GM23338 (cell line): Measurements from ENCODE around the gene GMNC.

Source experiments
- CREB1 ChIP-seq: fragments of 250-450 bp; sonication (Bioruptor Pico); IDR thresholded peaks from 2 replicates; pipeline ENCODE4 v1.5.0; 2020; ENCODE audit warnings: low read depth, mild to moderate bottlenecking, moderate library complexity
- EZH2 ChIP-seq: fragments of 200-600 bp; sonication (generic); IDR thresholded peaks from one replicate; pipeline ENCODE4 v1.8.0; 2017; ENCODE audit warnings: antibody characterized with exemption, mild to moderate bottlenecking, low read depth; ENCODE audit not compliant: unreplicated experiment
- NANOG ChIP-seq: IDR thresholded peaks from 2 replicates; pipeline ENCODE4 v1.6.1; 2016; ENCODE audit warnings: antibody characterized with exemption, borderline replicate concordance
- REST ChIP-seq: IDR thresholded peaks from one replicate; pipeline ENCODE4 v1.6.1; 2018; ENCODE audit warnings: antibody characterized with exemption; ENCODE audit not compliant: unreplicated experiment
- TF ChIP-seq, protein P1 (sequence below), 2 experiments: fragments of 200-600 bp in 1 of 2; sonication (generic) in 1 of 2; conservative IDR thresholded peaks; 2 replicates each; pipeline versions ENCODE4 v1.5.1 to v1.6.1; 2016 to 2017; ENCODE audit warnings: antibody characterized with exemption in 2 of 2, low read depth in 2 of 2, mild to moderate bottlenecking in 2 of 2, moderate library complexity in 1 of 2

DNA sequence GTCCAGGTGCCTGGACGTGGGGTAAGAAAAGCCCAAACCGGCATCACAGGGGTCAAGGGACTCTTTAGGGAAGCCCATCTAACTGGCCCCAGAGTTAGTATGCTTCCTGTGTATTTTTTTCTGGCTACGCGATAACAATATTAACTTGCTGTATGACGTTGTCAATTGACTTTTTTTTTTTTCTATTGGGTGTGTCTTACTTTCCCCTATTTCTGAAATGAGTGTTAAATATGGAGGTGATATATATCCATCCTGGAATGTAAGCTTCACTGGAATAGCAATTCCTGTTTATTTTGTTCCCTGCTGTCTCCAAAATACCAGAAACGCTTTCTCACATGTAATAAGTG lies 598 bp upstream of the GMNC start:
- TF ChIP-seq, protein P1, sequence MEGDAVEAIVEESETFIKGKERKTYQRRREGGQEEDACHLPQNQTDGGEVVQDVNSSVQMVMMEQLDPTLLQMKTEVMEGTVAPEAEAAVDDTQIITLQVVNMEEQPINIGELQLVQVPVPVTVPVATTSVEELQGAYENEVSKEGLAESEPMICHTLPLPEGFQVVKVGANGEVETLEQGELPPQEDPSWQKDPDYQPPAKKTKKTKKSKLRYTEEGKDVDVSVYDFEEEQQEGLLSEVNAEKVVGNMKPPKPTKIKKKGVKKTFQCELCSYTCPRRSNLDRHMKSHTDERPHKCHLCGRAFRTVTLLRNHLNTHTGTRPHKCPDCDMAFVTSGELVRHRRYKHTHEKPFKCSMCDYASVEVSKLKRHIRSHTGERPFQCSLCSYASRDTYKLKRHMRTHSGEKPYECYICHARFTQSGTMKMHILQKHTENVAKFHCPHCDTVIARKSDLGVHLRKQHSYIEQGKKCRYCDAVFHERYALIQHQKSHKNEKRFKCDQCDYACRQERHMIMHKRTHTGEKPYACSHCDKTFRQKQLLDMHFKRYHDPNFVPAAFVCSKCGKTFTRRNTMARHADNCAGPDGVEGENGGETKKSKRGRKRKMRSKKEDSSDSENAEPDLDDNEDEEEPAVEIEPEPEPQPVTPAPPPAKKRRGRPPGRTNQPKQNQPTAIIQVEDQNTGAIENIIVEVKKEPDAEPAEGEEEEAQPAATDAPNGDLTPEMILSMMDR (conservative IDR thresholded peaks at IDR 0.05; ENCODE audit: low read depth in 2 of 2), result no peak
- no peak for TF ChIP-seq EZH2
- no peak for TF ChIP-seq CREB1 (CRISPR knock-in tag)
- no peak for TF ChIP-seq NANOG
- no peak for TF ChIP-seq REST
